HTR-8/SVneo (cell line): Measurements from ENCODE around the gene PRELID3B.

Source experiments
- DNase-seq: peaks from one replicate; pipeline ENCODE4 v3.0.0; 2011; ENCODE audit warnings: low spot score, mixed read lengths; ENCODE audit not compliant: insufficient read length
- FAIRE-seq: peaks from 2 replicates; lab custom pipeline; 2011; peaks lifted over from hg19 to GRCh38; lab: Jason Lieb, UNC

The PRELID3B gene

GRCh38 chr20:59042151-59042795, at the start of gene PRELID3B:
Gene PRELID3B, minus strand, starts transcription at chr20:59042786. Its CDS starts 56 bp downstream, at chr20:59042730.
- DNase-seq, result peak; percentile 61
- FAIRE-seq, result no peak

- DNase-seq (peak; percentile 91), FAIRE-seq (peak; percentile 86)
Observed at GRCh38 chr20:59087829-59088433, 45.3 kb upstream of the PRELID3B start.

- no peak for FAIRE-seq
- DNase-seq, result no peak
Observed at GRCh38 chr20:59086923-59087322, 44.3 kb upstream of the PRELID3B start.

GRCh38 chr20:59084041-59084850, 41.7 kb upstream of the PRELID3B start:
- FAIRE-seq, result peak; percentile 79

GRCh38 chr20:59082981-59083380, 40.4 kb upstream of the PRELID3B start:
- DNase-seq (peak; percentile 61), FAIRE-seq (peak; percentile 99)

More at GRCh38 chr20:59084041-59084850, 41.7 kb upstream of the PRELID3B start:
- DNase-seq, result no peak

GRCh38 chr20:59082077-59082740, 39.6 kb upstream of the PRELID3B start:
- FAIRE-seq, result peak; percentile 91
- DNase-seq, result peak; percentile 67

- FAIRE-seq (peak; percentile 98), DNase-seq (no peak)
Observed at GRCh38 chr20:59081036-59081435, 38.5 kb upstream of the PRELID3B start.

GRCh38 chr20:59078231-59078630, 35.6 kb upstream of the PRELID3B start:
- no peak for DNase-seq

GRCh38 chr20:59077705-59078104, 35.1 kb upstream of the PRELID3B start:
- DNase-seq, result no peak
- FAIRE-seq, result no peak

More at GRCh38 chr20:59078231-59078630, 35.6 kb upstream of the PRELID3B start:
- peak; percentile 9 for FAIRE-seq

- no peak for DNase-seq
- no peak for FAIRE-seq
Observed at GRCh38 chr20:59075934-59076508, 33.4 kb upstream of the PRELID3B start.

- FAIRE-seq (peak; percentile 73), DNase-seq (no peak)
Observed at GRCh38 chr20:59074456-59074855, 31.9 kb upstream of the PRELID3B start.

- no peak for FAIRE-seq
- DNase-seq, result no peak
Observed at GRCh38 chr20:59073582-59073981, 31.0 kb upstream of the PRELID3B start.

GRCh38 chr20:59071216-59071615, 28.6 kb upstream of the PRELID3B start:
- no peak for DNase-seq
- peak; percentile 38 for FAIRE-seq

GRCh38 chr20:59069026-59069425, 26.4 kb upstream of the PRELID3B start:
- FAIRE-seq (no peak), DNase-seq (no peak)

- DNase-seq (no peak), FAIRE-seq (peak; percentile 79)
Observed at GRCh38 chr20:59068534-59068933, 25.9 kb upstream of the PRELID3B start.

- FAIRE-seq (peak; percentile 75), DNase-seq (no peak)
Observed at GRCh38 chr20:59064214-59064722, 21.7 kb upstream of the PRELID3B start.

GRCh38 chr20:59063358-59064213, 21.0 kb upstream of the PRELID3B start:
- peak; percentile 96 for FAIRE-seq
- DNase-seq, result peak; percentile 81

GRCh38 chr20:59062081-59062480, 19.5 kb upstream of the PRELID3B start:
- FAIRE-seq (peak; percentile 95), DNase-seq (no peak)

- FAIRE-seq, result no peak
- DNase-seq, result no peak
Observed at GRCh38 chr20:59055302-59055701, 12.7 kb upstream of the PRELID3B start.
